HG03039 (cell line): ENCODE results near the gene MAML3.
A peak's percentile ranks its signal among the peaks of the same experiment; 100 is the strongest.

Experiments
- ATAC-seq: cut with Tn5 transposase; IDR thresholded peaks from one replicate; pipeline ENCODE4 v1.9.1; 2021; ENCODE audit warnings: mild to moderate bottlenecking, moderate library complexity; ENCODE audit not compliant: unreplicated experiment

The MAML3 gene

GRCh38 chr4:140153718-140154571 lies at the start of gene MAML3:
TSS of gene MAML3 (minus strand) at chr4:140154184. CDS start at chr4:140153327, 857 bp downstream.
- peak; percentile 58 for ATAC-seq

GRCh38 chr4:140198942-140199341 lies 45.0 kb upstream of the MAML3 start:
- ATAC-seq: no peak

DNA sequence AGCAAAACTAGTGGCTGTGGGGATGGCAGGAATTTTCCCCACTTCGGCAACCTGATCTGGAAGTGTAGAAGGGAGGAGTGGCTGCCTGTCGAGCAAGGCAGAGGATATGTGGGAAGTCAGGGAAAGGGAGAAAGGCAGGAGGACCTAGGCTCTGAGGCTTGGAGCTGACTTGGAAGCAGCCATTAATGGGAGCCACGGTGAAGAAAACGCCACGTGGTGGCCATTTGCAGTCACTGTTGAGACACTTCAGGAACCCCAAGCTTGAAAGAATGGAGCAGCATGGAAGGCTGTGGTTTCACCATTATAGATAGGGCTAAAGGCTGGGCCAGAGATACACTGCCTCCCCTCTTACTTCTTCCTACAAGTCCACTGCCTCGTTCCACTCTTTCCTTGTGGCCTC lies 41.8 kb upstream of the MAML3 start:
- ATAC-seq: no peak

DNA sequence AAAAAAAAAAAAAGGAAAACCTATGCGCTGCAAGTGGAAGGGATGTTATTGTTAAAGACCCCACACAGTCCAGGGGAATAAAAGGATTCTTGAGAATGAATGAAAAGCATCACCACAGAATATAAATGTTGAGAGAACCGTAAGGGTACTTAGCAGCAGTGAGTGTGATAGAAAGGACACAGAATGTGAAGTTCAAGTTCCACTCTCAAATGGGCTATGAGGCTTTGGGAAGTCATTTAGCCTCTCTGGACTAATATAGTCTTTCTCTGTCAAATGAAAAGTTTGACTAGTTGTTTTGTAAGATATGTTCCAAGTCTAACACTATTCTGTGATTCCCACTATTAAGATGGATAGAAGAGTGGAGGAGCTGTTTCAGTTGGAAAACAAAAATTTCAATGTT lies 35.8 kb upstream of the MAML3 start:
- no peak for ATAC-seq

GRCh38 chr4:140188975-140189374 lies 35.0 kb upstream of the MAML3 start:
- ATAC-seq: no peak

GRCh38 chr4:140187316-140187695 lies 33.3 kb upstream of the MAML3 start:
- no peak for ATAC-seq

DNA sequence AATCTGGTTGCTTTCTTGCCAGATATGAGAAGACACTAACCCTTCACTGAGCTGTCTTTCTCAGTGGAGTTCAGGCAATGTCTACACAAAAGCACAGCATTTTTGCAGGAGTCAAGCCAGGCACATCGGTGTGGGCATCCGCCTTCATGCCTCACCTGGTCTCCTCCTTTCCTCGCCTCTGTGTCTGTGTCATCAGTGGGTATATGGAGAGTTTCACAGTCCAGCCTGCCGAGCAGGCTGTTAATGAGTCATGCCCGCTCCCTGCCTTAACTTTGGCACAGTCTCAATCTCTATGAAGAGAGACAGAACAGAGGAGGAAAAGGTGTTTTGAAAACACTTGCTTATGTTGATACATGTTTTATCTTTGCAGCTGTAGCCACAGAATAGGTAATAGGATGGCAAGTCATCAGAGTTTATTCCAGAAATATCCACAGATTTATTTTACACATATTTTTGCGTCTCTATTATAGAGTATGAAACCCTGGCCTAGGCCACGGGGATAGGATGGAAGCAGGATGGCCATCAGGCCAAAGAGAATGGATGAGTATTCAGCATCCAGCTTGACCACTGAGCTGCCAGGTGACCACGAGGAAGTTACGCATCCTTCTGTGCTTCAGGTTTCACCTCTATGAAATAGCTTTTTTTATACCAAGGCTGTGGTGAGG lies 32.8 kb upstream of the MAML3 start:
- no peak for ATAC-seq

DNA sequence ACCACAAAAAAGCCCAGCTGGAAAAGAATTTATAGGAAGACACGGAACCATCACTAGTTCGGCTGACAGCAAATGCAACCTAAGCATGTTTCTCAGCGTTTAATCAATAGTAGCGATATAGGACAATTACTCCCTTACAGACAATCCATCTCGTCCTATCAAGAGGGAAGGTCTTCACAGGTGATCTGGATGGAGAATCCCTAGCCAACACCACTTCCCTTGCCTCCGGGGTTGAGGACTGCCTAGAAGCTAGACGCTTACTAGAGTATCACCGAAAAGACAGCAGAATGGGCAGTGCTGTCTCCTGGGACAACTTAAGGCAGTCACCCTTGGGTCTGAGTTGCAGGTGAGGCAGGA lies 32.1 kb upstream of the MAML3 start:
- no peak for ATAC-seq

DNA sequence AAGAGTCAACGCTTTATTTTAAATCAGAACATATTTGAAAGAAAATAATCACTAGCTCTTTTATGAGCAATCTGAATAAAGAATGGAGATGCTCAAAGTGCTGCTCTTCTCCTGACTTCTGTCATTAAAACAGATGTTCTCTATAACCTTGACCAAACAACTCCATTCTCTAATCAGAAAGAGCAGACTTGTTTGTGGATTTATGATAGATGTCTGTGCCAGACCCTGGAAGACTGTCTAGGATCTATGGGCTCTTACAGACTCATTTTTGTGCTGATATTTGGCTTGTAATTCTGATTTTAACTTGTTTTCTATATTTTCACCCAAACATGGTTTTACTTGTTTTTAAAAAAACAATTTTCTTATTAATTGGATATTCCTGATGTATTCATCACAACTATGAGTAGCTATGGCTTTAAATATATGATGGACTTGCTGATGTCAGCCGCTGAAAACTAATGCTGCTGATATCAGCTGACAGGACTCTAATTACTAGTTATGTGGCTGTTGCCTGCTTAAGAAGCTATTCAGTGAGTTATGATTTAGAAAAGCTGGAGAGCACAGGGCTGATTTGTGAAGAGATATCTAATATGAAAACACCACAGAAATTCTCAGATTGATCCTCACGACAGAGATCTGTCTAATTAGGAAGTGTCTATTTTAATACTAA lies 31.6 kb upstream of the MAML3 start:
- ATAC-seq: no peak

GRCh38 chr4:140183270-140183669 lies 29.3 kb upstream of the MAML3 start:
- no peak for ATAC-seq

DNA sequence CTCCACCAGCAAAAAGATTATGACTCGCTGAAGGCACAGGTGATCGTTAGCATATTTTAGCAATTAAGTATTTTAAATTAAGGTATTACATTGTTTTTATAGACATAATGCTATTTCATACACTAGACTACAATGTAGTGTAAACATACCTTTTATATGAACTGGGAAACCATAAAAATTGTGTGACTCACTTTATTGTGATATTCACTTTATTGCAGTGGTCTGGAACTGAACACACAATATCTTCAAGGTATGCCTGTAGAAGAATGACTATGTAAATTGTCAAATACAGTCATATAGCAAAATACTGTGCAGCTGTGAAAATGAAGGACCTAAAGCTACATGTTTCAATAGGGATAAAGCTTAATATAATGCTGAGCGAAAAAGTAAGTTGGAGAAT lies 26.6 kb upstream of the MAML3 start:
- ATAC-seq: no peak

DNA sequence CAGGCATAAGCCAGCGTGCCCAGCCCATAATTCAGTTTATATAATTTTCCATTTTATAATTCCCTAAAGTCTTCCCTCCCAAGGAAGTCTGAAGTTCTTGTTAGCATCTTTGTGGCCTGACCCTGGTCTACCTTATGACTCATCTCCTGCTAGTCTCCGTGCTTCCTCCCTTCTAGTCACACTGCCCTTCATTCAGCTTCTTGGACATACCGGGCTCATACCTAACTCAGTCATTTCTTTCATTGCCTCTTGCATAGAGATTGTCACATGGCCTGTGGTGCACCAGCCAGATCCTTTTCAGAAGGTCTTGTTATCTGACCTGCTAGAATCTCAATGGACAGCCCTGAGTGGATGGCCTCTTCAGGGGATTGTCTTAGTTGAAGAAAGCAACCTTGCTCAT lies 22.8 kb upstream of the MAML3 start:
- no peak for ATAC-seq

GRCh38 chr4:140174543-140174942 lies 20.6 kb upstream of the MAML3 start:
- no peak for ATAC-seq

DNA sequence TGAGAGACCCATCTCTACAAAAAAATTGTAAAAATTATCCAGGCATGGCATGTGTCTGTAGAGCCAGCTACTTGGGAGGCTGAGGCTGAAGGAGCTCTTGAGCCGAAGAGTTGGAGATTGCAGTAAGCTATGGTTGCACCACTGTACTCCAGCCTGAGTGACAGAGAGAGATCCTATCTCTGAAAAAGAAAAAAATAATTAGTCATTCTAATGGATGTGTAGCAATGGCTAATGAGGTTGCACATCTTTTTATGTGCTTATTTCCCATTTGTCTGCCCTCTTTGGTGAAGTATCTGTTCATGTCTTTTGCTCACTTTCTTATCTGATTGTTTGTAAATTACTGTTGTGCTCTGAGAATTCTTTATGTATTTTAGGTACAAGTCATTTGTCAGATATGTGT lies 19.0 kb upstream of the MAML3 start:
- ATAC-seq: no peak

GRCh38 chr4:140170299-140170698 lies 16.3 kb upstream of the MAML3 start:
- no peak for ATAC-seq

DNA sequence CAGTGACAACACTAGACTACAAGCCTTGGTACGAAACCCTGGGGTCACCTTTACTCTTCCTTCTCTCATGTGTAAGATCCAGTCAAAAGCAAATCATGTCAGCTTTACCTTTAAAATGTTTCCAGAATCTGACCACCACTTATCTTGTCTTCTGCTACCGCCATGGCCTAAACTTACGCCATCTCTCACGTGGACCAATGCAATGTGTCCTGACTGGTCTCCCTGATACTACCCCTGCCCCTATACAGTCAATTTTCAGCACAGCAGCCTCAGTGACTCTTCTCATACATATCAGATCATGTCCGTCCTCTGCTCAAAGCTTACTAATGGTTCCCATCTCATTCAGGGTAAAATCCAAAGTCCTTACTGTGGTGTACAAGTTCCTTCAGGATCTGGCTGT lies 15.0 kb upstream of the MAML3 start:
- ATAC-seq: no peak

DNA sequence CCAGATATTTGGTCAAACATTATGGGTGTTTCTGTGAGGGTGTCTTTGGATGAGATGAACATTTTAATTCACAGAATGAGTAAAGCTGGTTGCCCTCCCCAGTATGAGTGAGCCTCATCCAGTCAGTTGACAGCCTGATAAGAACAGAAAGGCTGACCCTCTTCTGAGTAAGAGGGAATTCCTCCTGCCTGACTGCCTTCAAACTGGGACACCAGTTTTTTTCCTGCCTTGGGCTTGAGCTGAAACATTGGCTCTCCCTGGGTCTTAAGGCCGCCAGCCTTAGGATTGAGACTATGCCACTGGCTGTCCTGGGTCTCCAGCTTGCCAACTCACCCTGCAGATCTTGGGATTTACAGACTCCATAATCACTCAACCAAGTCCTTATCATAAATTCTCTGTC lies 14.5 kb upstream of the MAML3 start:
- ATAC-seq: no peak

DNA sequence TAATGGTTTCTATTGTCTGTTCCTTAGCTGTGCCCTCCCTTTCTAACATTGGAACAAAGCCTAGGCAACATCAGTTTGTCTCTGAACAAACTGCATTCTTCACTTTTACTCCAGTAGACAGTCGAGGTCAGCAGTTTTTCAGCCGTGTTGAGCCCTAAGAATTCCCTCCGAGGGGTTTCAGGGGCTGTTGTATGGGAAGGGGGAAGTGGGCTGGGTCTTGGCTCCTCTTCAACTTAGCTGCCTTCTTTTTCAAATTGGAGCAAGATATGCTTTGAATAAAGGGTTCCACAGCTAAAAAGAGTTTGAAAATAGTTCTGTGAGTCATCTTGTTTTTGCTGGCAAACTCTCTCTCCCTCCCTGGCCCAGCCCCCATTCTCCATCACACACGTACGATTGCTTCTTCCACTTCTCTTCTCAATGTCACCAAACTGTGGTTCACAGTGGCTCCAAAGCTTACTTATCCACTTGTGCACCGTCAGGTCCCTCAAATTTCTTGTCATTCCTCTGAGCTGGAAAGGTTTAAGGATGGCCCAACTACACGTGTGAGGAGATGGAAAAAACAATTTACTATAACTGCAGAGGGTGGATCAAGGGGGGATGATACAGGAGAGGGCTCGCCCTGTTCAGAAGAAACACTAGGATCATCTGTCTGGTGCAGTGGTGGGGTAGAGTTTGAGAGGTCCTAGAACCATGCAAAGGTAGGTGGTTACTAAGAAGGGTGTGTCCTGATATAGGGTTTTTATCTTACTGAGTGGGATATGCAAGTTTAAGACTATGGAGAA lies 9.2 kb upstream of the MAML3 start:
- no peak for ATAC-seq

DNA sequence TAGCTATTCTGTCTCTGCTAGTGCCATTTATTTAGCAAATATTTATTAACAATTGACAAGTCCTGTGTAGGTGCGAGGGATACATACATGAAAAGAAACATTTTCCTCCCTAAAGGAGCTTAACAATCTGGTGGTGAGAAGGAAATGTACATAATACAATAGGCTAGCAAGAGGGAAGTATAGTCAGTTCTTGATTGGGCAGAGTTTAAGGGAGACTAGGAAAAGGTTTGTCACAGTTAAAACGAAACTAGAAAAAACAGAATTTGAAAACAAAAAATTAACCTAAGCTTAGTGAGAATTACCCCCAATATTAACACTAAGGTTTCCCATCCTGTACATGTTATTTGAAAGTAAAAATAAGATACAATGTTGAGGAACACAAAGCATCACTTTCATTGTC lies 8.6 kb upstream of the MAML3 start:
- no peak for ATAC-seq

DNA sequence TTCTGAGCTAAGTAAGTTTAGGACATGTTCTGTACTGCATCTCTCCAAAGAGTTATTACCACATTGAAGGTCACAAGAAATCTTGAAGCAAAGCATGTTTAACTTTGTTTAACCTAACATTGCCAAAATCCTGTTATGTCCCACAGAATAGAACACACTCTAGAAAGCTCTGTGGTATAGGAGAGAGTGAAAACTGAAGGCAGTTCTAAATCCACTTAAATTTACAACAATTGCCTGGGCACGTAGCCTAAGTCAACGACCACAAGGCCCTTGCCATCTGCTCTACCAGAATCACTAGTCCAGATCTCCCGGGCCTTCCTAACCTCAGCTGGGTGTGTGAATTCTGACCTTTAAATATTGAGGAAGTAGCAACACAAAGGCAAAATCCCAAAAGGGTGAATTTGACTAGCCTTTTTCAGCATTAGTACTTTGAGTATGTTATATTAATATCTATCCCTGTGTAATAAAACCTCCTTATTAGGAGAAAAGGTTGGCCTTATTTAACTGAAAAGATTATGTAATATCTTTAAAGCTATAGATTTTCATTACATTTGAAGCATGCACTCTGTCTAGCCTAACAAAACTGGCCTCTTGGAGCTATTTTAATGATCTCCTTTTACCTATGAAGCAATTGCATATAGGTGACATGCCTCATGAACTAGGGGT lies 4.5 kb upstream of the MAML3 start:
- no peak for ATAC-seq

DNA sequence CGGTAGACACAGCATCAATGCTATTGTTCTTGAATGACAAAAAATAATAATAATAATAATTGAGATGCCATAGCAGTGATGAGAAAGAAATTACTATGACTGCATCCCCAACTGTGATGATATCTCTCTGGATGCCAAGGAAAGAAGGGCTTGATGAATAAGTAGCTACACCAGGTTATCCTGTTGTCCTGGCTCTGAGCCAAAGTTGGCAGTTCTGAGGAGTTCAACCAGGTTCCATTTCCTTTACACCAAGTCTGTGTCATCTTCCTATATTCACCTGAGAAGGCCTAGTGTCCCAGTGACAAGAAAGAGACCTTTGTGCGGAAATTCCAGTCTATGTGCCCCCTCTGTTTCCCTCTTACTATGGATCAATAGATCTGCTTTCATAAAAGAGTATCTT lies 3.4 kb upstream of the MAML3 start:
- ATAC-seq: no peak
